NCI-H345 treated with DMSO at 0.1 percent for 48 hours (cell line): ENCODE data around the gene FMNL3.
A peak's percentile ranks its signal among the peaks of the same experiment; 100 is the strongest.
"Not testable (repeated sequence)": the region's sequence is repeated elsewhere in the genome, so short reads cannot be mapped to it uniquely, and the experiment has no call there.

Experiments used
- DNase-seq: peaks from one replicate; lab custom pipeline; 2025; ENCODE audit not compliant: unreplicated experiment; lab: John Stamatoyannopoulos, UW

FMNL3 gene

GRCh38 chr12:49635036-49635435 is 72.2 kb downstream of the FMNL3 start:
- DNase-seq: no peak

DNA sequence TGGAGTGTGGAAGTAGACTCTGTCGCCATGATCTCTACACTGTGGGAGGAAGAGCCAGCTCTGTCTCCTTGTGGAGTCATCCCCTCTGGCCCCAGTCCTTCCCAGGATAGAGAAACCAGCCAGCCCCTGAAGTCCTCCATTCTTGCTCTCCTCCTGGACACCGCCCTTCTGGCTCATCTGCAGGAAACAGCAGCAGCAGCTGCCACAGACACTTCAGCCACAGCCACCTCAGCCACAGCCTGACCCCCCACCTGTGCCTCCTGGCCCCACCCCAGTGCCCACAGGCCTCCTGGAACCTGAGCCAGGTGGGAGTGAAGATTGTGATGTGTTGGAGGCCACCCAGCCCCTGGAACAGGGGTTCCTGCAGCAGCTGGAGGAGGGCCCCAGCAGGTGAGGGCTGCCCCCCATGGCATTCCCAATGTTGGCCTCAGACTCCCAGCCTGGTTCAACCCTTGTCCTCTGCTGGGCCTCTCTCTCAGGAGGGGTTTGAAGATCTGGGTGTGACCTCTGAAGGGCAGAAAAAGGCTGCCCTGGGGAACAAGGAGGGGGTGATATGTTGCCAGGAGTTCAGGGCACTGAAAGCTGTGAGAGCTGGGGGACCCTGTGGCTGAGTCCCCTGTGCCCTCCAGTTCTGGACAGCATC is 73.4 kb downstream of the FMNL3 start:
- no peak for DNase-seq

- no peak for DNase-seq
Measured at GRCh38 chr12:49632986-49633702, 74.1 kb downstream of the FMNL3 start.

DNA sequence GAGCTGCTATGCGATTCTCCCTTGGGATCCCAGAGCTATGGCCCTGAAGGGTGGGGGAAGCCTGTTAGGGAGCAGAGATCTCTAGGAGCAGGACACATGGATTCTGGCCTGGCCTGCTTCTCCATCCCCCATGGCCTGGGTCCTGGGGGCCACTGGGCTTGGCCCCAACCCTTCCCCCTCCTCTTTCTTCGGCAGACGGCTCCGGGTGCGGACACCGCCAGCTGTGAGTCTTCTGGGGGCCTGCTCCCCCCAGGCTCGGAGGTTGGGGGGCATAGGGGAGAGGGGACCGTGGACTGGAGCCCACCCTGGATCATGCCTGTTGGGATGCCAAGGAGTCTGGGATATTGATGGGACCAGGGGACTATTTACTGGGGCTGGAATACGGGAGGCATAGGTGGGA is 74.8 kb downstream of the FMNL3 start:
- DNase-seq: no peak

DNA sequence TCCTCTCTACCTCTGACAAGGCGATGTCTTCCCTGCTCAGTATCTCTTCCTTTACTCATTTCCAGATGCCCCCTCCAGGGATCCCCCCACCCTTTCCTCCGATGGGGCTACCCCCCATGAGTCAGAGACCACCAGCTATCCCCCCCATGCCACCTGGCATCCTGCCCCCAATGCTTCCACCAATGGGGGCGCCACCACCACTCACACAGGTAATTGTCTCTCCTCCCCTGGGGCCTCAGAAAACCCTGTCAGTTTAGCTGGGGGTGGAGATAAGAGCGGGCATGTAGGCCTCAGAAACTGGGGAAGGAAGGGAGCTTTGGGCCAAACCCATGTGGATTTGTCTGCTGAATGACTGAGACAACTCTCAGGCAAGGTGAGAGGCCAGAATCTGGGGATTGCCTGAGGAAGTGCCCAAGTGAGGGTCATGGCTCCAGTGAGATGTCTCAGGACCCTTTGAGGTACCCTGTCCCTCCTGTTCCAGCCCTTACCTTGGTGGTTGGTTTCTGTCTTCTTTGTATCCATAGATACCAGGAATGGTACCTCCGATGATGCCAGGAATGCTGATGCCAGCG is 75.8 kb downstream of the FMNL3 start:
- DNase-seq: no peak

- DNase-seq: no peak
Measured at GRCh38 chr12:49627752-49628360, 79.3 kb downstream of the FMNL3 start.

DNA sequence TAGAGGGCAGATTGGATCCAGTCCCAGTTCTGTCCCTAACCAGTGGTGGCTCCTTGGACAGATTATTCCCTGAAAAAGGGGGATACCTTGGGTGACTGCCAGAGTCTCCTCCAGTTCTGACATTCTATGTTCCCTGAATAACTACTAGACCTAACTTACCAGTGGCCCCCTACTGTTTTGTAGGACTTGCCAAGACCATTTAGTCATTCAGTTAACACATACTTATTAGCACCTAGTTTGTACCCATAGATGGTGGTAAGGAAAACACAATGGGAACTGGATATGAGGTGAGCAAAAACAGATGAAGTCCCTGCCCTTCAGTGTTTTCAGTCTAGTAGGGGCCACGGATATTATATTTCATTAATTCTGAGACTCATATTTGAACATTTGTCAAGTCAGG is 80.4 kb downstream of the FMNL3 start:
- no peak for DNase-seq

- DNase-seq: no peak
Measured at GRCh38 chr12:49626169-49626835, 80.9 kb downstream of the FMNL3 start.

- no peak for DNase-seq
Measured at GRCh38 chr12:49624921-49625577, 82.2 kb downstream of the FMNL3 start.

- peak; percentile 9 for DNase-seq
Measured at GRCh38 chr12:49623142-49623904, 83.9 kb downstream of the FMNL3 start, which contains the start of gene PRPF40B. Gene PRPF40B (plus strand): TSS chr12:49623561. CDS start chr12:49623591, 30 bp downstream.

DNA sequence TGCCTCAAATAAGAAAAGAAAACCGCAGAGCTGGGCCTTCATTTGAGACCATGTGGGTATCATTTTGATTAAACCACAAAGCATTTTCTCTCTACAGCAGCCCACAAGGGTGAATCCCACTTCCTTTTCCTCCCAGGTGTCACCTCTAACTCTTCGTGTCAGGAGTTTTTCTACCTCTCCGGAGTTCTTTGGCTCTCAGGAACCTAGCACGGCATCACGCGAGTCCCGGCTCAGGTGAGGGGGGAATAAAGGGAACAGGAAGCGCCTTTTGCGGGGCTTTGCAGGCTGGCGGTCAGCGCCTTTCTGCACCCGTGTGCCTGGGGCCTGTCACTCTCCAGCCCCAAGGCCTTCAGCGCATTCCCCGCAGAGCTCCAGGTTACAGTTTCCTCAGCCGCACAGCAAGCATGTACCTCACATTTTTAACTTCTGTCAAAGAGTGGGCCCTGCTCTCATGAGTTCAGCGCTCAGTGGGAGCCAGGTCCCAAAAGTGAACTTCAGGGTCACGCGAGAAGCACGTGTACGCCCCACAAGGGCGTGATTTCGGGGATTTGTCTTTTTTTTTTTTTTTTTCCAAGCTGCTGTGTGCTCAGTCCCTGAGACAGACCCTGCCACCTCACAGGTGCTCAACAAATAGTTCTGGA is 84.6 kb downstream of the FMNL3 start:
- no peak for DNase-seq

DNA sequence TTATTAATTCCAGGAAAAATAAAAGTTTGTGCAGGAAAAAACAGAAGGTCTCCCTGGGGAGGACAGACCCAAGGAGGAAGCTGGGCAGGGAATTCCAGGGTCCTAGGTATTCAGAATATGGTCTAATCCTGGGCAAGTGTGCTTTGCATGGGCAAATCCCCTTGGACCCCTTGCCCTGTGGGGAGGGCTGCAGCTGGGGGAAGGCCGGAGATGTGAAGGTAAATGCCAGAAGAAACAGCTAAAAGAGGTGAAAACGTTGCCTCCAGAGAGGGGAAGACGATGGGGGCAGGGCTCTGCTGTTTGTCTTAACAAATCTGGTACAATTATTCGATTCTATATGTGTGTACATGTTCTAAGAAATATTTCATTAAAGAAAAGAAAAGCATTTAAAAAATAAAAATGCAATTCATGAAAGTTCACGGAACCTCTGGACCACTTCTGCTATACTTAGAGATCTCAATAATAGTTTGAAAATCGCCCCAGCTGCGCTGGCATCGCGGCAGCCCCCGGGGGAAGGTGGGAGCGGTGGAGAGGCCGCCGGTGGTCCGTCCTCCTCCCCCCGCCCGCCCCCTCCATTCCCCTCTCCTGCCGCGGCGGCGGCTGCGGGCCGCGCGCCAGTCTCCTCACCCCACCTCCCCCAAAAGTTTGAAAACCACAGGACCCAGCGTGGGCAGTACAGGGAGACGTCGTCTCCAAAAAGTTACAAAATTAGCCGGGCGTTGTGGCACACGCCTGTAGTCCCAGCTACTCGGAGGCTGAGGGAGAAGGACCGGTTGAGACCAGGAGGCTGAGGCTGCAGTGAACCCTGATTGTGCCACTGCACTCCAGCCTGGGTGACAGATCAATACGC is 85.3 kb downstream of the FMNL3 start:
- no peak for DNase-seq

DNA sequence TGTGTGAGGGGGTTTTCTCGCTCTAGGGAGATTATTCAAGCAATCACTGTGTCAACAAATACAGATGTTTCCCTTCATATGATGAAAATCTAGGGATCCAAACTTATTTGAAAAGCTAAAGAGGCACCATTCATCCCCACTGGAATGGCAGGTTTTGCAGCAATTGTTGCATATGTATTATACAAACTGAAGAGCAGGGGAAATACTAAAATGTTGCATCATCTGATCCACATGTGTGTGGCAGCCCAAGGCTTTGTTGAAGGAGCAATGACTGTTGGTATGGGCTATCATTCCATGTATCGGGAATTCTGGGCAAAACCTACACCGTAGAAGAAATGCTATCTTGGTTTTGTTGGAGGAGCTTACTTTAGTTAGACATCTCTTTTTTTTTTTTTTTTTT is 87.9 kb downstream of the FMNL3 start:
- no peak for DNase-seq

DNA sequence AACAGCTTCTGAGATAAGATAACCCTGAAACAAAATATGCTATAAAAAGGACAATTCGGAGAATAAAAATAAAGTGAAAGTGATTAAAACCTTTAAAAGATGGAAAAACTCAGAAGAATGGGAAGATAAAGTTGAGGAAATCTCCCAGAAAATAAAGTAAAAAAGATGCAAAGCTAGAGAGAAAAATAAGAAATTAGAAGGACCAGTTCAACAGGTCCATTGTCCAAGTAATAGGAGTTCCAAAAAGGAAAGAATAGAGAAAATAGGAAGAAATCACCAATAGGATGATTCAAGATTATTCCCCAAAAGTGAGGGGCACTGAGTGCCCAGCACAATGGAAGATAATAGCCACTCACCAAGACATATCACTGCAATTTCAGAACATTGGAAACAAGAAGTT is 88.6 kb downstream of the FMNL3 start:
- DNase-seq: no peak

DNA sequence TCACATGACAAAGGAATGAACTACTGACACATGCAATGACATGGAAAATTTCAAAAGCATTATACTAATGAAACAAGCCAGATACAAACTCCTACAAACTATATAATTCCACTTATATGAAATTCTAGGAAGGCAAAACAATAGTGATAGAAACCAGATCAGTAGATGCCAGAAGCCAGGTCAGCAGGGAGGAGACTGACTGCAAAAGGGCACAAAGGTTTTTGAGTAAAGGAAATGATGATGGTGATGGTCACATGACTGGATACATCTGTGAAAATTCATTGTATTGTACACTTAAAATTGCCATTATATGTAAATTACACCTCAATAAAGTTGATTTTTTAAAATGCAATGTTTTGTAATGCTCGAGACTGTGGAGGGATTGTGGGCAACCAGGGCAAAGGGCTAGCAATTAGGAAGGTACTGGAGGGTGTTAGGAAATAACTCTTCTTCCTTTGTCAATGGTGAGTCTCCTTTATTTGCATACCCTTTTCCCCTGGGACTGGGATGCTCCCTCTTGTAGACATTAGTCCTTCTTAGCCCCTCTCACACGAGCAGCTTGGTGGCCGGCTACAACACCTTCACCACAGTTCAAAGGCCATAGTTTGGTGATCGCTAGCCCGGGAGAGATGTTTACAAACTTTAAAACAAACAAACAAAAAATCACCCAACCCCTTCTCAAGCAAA is 90.5 kb downstream of the FMNL3 start:
- DNase-seq: no peak

GRCh38 chr12:49615725-49616124 is 91.5 kb downstream of the FMNL3 start:
- DNase-seq: no peak

DNA sequence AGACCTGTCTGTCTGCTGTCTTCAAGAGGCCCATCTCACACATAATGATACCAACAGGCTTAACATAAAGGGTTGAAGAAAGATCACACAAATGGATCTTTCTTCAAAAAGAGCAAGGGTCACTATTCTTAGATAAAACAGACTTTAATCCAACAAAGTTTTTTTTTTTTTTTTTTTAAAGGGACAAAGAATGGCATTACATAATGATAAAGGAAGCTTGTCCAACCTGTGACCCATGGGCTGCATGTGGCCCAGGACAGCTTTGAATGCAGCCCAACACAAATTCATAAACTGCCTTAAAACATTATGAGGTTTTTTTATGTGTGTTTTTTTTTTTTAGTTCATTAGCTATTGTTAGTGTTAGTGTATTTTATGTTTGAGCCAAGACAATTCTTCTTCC is 95.0 kb downstream of the FMNL3 start:
- DNase-seq: no peak

DNA sequence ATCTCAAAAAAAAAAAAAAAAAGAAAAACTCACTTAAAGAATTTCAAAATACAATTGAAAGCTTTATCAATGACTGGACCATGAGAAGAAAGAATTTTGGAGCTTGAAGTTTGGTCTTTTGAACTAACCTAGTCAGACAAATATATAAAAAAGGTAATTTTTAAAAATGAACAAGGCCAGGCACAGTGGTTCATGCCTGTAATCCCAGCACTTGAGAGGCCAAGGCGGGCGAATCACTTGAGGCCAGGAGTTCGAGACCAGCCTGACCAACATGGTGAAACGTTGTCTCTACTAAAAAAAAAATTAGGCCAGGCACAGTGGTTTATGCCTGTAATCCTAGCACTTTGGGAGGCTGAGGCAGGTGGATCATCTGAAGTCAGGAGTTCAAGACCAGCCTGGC is 96.4 kb downstream of the FMNL3 start:
- DNase-seq: not testable (repeated sequence)
